Keratinocyte (primary cell): ENCODE results near the gene SNAP29.

Experiments used
- EZH2 ChIP-seq: IDR thresholded peaks from one replicate; pipeline ENCODE4 v1.6.1; 2012; ENCODE audit warnings: inconsistent platforms, mild to moderate bottlenecking, low read length, moderate library complexity
- TF ChIP-seq, protein P1 (sequence below), 3 experiments: IDR thresholded peaks in 1 of 3; conservative IDR thresholded peaks in 1 of 3; optimal IDR thresholded peaks in 1 of 3; 2 replicates in 2 of 3; 3 replicates in 1 of 3; pipeline versions ENCODE3 to v1.5.1; 2011; ENCODE audit warnings: low read length in 3 of 3, mild to moderate bottlenecking in 3 of 3, moderate library complexity in 2 of 3, control low read depth in 1 of 3, inconsistent platforms in 1 of 3; ENCODE audit not compliant: insufficient read depth in 2 of 3; ENCODE audit errors: extremely low read depth in 1 of 3

GRCh38 chr22:20862540-20862939 is 3.7 kb downstream of the SNAP29 start:
- TF ChIP-seq, protein P1, sequence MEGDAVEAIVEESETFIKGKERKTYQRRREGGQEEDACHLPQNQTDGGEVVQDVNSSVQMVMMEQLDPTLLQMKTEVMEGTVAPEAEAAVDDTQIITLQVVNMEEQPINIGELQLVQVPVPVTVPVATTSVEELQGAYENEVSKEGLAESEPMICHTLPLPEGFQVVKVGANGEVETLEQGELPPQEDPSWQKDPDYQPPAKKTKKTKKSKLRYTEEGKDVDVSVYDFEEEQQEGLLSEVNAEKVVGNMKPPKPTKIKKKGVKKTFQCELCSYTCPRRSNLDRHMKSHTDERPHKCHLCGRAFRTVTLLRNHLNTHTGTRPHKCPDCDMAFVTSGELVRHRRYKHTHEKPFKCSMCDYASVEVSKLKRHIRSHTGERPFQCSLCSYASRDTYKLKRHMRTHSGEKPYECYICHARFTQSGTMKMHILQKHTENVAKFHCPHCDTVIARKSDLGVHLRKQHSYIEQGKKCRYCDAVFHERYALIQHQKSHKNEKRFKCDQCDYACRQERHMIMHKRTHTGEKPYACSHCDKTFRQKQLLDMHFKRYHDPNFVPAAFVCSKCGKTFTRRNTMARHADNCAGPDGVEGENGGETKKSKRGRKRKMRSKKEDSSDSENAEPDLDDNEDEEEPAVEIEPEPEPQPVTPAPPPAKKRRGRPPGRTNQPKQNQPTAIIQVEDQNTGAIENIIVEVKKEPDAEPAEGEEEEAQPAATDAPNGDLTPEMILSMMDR (optimal IDR thresholded peaks at IDR 0.05 in 1 of 3, IDR thresholded peaks at IDR 0.05 in 1 of 3, conservative IDR thresholded peaks at IDR 0.05 in 1 of 3; ENCODE audit: extremely low read depth in 1 of 3, insufficient read depth in 2 of 3, low read length in 3 of 3) = no peak
- no peak for TF ChIP-seq EZH2
